IPS-NIHi11 (cell line): Measurements from ENCODE around the gene PGS1.

Experiments
- DNase-seq: peaks from one replicate; pipeline ENCODE4 v3.0.0; 2012; ENCODE audit warnings: mixed read lengths, low spot score

Gene PGS1

GRCh38 chr17:78346605-78347250 lies 31.7 kb upstream of the PGS1 start:
- no peak for DNase-seq

- DNase-seq = no peak
Measured at GRCh38 chr17:78347453-78347852, 31.0 kb upstream of the PGS1 start.

- DNase-seq = no peak
Measured at GRCh38 chr17:78348055-78348770, 30.2 kb upstream of the PGS1 start.

GRCh38 chr17:78349891-78350642 lies 28.4 kb upstream of the PGS1 start:
- DNase-seq = no peak

GRCh38 chr17:78351449-78352006 lies 26.9 kb upstream of the PGS1 start:
- DNase-seq = peak; percentile 41

- no peak for DNase-seq
Measured at GRCh38 chr17:78353834-78354233, 24.6 kb upstream of the PGS1 start.

GRCh38 chr17:78355045-78355641 lies 23.3 kb upstream of the PGS1 start:
- no peak for DNase-seq

GRCh38 chr17:78355701-78356100 lies 22.7 kb upstream of the PGS1 start:
- no peak for DNase-seq

GRCh38 chr17:78356101-78356713 lies 22.2 kb upstream of the PGS1 start:
- no peak for DNase-seq

- no peak for DNase-seq
Measured at GRCh38 chr17:78357177-78357586, 21.3 kb upstream of the PGS1 start.

GRCh38 chr17:78357672-78358537 lies 20.5 kb upstream of the PGS1 start:
- DNase-seq = no peak

GRCh38 chr17:78358538-78359320 lies 19.7 kb upstream of the PGS1 start:
- no peak for DNase-seq

GRCh38 chr17:78359321-78359996 lies 19.0 kb upstream of the PGS1 start:
- DNase-seq = peak; percentile 39

- peak; percentile 87 for DNase-seq
Measured at GRCh38 chr17:78359997-78360370, 18.5 kb upstream of the PGS1 start, which contains the start of gene SOCS3. TSS of gene SOCS3 (minus strand) at chr17:78360077. CDS start at chr17:78359095, 982 bp downstream.

GRCh38 chr17:78360371-78361224 lies 17.9 kb upstream of the PGS1 start:
- DNase-seq = peak; percentile 91

- peak; percentile 45 for DNase-seq
Measured at GRCh38 chr17:78361225-78361701, 17.2 kb upstream of the PGS1 start.

- DNase-seq = no peak
Measured at GRCh38 chr17:78362232-78362631, 16.2 kb upstream of the PGS1 start.

- no peak for DNase-seq
Measured at GRCh38 chr17:78362671-78363070, 15.8 kb upstream of the PGS1 start.
